Regular cardiac myocyte (primary cell): ENCODE results near the gene USP25. TPM values are rescaled to one million over a fixed set of nuclear protein-coding genes. Genes with fewer than 3 reads are reported as not detected.

Experiments used
- total RNA-seq: library from RNA; depleted of rRNA; stranded (reverse); fragments of >200 nt; gene quantifications from 2 replicates; pipeline ENCODE4 v1.2.3, GENCODE V29; 2014

Gene USP25, protein sequence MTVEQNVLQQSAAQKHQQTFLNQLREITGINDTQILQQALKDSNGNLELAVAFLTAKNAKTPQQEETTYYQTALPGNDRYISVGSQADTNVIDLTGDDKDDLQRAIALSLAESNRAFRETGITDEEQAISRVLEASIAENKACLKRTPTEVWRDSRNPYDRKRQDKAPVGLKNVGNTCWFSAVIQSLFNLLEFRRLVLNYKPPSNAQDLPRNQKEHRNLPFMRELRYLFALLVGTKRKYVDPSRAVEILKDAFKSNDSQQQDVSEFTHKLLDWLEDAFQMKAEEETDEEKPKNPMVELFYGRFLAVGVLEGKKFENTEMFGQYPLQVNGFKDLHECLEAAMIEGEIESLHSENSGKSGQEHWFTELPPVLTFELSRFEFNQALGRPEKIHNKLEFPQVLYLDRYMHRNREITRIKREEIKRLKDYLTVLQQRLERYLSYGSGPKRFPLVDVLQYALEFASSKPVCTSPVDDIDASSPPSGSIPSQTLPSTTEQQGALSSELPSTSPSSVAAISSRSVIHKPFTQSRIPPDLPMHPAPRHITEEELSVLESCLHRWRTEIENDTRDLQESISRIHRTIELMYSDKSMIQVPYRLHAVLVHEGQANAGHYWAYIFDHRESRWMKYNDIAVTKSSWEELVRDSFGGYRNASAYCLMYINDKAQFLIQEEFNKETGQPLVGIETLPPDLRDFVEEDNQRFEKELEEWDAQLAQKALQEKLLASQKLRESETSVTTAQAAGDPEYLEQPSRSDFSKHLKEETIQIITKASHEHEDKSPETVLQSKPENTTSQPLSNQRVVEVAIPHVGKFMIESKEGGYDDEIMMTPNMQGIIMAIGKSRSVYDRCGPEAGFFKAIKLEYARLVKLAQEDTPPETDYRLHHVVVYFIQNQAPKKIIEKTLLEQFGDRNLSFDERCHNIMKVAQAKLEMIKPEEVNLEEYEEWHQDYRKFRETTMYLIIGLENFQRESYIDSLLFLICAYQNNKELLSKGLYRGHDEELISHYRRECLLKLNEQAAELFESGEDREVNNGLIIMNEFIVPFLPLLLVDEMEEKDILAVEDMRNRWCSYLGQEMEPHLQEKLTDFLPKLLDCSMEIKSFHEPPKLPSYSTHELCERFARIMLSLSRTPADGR
- total RNA-seq: 21.9 and 34.1 TPM in 2 replicates

GRCh38 chr21:15729674-15730483 is at the start of gene USP25:
TSS of gene USP25 (plus strand) at chr21:15729982. CDS start at chr21:15730394, 412 bp downstream.

